NK-92 (cell line): Measurements from ENCODE around the gene ANKAR.
"Not testable (repeated sequence)": the region's sequence is repeated elsewhere in the genome, so short reads cannot be mapped to it uniquely, and the experiment has no call there.

Experiments used
- DNase-seq: peaks from one replicate; lab custom pipeline; 2025; ENCODE audit not compliant: unreplicated experiment; lab: John Stamatoyannopoulos, UW

The ANKAR gene

GRCh38 chr2:189659734-189660133 lies 14.7 kb upstream of the ANKAR start:
- no peak for DNase-seq

DNA sequence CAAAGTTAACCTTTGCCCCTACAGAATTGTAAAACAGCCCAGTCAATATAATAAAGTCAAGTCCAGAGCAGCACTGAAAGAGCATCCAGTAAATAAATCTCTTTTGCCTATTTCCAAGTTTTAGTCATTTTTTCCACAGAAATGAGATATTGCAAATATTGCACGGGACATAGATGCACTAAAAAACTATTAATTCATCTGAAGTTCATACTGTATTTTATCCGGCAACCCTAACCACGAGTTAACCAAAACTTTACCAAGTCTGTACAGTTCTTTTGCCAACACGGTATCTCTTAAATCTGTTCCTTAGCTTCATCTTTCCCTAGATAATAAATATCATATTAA lies 13.7 kb upstream of the ANKAR start:
- no peak for DNase-seq

DNA sequence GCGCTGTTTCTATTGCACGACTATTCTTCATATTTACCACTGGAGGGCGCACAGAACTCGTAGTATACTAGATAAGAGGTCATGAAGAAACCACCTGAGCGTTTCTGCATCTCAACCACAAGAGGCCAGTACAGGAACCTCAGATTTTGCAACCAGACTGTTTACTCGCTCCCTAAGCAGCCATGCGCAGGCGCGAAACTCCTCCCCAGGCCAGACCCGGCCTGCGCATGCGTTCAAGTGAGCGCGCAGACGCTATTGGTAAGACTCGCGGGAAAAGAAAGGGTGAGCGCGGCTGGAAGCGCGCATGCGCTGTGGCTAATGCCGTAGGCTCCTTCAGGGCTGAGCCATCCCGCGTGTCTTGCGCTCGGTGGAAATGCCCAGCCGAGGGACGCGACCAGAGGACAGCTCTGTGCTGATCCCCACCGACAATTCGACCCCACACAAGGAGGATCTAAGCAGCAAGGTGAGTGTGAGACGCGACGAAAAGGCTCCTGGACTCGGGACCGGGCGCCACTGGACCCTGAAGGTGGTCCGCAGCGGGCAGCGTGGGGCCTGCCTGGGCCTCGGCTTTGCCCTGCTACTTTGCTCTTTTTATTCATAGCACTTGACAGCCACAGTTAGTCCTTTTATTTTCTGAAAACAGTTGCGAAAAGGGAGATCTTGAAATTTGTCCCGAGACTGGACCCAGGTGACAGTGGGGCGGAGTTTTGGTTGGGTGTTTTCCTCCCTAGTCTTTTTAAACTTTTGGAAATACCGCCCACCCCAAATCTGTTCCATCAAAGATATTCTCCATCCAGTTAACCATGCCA lies 13.1 kb upstream of the ANKAR start, which contains the start of gene ASNSD1:
Gene ASNSD1, plus strand, starts transcription at position 312 of the 809 bp plus-strand sequence. CDS start 4,674 bp downstream, outside the sequence.
- peak; percentile 94 for DNase-seq

DNA sequence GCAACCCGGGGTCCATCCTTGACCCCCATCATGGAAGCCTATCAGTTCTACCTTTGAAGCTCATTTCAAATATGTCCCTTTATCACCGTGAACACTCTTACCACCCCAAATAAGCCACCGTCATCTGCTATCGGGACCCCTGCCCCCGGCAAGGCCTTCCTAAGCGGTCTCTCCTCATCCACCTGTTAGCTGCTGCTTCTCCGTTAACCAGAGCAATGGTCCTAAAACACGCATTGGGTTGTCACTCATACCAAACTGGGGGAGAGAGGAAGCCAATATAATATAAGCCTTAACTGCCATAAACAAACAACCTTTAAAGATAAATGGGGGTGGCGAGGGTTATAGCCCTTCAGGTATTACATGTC lies 12.5 kb upstream of the ANKAR start:
- no peak for DNase-seq

DNA sequence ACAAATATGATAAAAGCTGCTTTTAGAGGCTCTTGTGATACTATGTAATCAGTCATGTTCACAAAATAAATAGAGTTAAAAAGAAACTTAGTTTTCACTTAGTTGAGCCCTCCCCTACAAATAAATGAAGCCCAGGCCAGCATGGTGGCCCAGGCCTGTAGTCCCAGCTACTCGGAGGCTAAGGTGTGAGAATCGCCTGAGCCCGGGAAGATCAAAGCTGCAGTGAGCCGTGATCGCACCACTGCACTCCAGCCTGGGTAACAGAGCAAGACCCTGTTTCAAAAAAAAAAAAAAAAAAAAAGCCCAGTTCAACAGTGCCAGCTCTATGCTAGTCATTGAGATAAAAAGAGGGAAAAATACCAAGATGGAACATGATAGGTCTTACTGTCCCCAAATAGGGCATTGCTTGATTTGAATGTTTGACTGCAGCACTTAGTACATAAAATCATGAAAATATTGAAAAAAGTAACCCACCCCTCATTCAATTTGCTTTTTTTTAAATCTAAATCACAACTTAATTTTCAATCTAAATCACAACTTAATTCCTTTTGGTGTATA lies 11.7 kb upstream of the ANKAR start:
- DNase-seq: no peak

DNA sequence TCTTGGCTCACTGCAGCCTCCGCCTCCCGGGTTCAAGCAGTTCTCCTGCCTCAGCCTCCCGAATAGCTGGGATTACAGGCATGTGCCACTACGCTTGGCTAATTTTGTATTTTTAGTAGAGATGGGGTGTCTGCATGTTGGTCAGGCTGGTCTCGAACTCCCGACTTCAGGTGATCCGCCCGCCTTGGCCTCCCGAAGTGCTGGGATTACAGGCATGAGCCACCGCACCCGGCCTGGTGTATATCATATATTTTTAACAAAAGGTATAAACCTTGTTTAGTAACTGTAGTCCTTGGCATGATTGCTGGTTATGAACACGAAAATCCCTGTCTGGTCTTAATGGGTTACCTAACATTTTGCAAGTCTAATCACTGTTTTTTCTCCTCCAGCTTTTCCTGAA lies 11.2 kb upstream of the ANKAR start:
- DNase-seq: not testable (repeated sequence)

DNA sequence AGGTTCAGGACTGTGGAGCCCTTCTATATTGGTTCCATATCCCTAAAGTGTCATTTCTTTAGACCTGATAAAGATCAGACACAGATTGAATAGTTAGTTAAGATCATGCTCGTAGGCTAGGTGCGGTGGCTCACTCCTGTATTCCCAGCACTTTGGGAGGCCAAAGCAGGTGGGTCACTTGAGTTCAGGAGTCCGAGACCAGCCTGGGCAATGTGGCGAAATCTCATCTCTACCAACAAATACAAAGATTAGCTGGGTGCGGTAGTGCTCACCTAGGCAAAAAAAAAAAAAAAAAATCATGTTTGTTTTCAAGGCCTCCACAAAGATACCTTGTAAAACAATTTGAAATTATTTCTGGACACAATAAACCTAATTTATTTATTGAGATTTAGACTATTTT lies 4.6 kb upstream of the ANKAR start:
- no peak for DNase-seq

GRCh38 chr2:189673661-189674373 lies 653 bp upstream of the ANKAR start:
- no peak for DNase-seq

GRCh38 chr2:189676471-189676870 lies 2.0 kb downstream of the ANKAR start:
- DNase-seq: no peak

- no peak for DNase-seq
Observed at GRCh38 chr2:189679226-189679625, 4.8 kb downstream of the ANKAR start.

DNA sequence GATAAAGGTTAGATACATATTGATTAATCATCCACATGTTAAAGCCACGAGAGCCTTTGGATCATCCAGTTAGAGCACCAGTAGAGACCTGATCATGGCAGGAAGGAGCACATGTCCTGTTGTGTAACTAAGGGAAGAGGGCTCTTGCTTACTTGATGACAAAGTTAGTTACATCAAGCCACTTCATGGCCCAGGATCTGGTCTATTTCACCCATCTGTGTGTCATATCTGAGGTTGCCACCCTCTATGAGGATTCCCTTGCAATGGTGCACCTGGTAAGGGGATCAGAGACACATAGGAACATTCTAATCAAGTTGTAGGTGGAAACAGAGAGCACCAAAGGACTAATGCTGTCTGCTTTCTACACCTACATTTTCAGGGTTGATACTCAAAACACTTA lies 6.7 kb downstream of the ANKAR start:
- DNase-seq: no peak

DNA sequence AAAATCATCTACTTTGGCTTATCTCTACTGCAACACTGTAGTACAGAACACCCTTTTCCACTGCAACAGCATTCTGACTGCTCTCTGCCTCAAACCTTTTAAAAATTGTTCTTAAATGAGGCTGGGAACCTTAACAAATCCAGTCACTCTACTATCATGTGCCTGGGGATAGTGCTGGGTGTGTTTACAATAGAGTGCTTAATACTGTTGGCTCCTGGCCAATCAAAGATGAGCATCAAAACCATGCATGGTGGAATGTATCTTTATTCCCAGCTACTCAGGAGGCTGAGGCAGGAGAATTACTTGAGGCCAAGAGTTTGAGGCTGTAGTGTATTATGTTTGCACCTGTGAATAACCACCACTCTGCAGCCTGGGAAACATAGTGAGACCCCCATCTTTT lies 7.4 kb downstream of the ANKAR start:
- no peak for DNase-seq

GRCh38 chr2:189683348-189683747 lies 8.9 kb downstream of the ANKAR start:
- DNase-seq: no peak

GRCh38 chr2:189684811-189685210 lies 10.3 kb downstream of the ANKAR start:
- no peak for DNase-seq

DNA sequence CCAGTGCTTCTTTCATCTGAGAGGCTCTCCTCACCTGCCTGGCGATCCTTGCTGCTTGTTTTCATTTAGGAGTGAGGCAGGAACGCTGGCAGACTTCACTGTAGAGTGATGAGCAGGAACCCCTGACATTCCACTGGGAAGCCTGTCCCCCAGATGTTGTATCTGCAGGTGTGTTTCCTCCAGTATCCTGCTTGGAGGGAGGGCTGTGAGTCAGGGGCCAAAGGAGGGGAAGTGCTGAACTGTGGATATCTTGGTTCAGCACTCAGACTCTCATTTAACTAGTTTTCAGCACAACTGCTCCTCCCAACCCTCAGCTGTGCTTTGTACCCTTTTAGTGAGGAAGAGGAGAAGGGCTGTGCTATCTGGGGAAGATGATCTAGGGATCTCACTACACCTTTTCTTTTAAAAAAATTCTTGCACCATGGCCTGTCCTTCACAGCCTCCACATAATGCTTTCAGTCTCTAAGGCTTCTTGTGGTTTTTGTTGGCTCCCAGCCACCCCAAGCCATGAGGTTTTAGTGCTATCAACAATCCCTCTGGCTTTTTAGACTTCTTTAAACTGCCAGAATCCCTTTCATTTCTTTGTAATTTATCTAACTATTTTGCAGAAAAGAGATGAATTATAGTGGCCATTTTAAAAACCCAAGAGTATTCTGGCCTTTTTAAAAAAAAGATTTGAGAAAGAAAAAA lies 11.2 kb downstream of the ANKAR start:
- DNase-seq: no peak

- DNase-seq: not testable (repeated sequence)
Observed at GRCh38 chr2:189687796-189688195, 13.3 kb downstream of the ANKAR start.

DNA sequence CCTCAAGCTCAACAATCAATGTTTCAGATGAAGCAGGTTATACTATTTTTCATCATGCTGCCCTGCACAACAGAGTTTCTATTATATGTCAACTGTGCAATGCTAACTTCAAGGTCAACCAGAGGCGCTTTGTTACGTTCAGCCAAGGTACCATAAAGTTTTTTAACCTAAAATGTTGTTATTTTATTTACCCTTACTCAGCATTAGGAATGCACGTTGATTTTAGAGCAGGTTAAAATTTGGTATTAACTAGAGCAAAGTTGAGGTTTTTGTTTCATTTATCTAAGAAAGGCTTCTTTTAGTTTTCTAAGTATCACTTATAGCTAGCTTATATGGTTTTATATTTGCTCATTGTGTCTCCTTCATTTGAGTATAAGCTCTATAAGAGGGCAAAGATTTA lies 21.8 kb downstream of the ANKAR start:
- no peak for DNase-seq

DNA sequence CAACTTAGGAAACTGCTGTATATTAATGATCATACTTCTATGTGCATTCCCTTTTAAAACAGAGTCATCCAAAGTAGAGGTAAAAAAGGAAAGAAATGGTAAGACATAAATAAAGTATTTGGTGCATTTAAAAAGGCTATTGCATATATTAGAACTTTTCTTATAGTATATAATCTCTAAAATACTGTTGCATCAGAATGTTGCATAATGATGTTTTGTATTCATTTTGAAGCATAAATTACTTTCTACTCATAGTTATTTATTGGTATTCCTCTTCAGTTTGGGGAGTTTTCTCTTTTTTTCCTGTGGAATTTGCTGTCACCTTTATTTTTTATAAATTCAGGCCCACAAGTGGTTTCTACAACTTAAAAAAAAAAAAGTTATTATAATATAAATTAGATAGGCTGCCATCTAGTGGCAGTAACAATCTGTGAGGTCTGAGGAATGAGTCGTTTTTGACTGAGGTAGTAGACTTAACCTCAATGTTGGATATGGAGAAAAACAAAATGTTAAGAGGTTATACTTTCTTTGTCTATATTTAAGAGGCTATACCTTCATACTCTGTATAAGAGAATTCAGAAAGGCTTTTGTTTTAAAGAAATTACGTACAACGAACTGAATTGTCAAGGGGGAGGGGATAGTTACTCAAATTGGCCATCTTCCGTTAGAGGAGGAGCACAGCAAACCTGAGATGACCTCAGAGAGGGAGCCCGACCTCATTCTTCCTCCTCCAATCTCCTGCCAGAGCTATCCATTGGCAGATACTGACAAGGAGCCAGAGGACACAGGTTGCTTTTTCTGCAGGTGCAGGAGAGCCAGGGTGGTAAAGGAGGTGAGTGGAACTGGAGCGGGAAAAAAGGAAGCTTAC lies 23.8 kb downstream of the ANKAR start:
- DNase-seq: no peak

- DNase-seq: no peak
Observed at GRCh38 chr2:189700681-189701080, 26.2 kb downstream of the ANKAR start.

DNA sequence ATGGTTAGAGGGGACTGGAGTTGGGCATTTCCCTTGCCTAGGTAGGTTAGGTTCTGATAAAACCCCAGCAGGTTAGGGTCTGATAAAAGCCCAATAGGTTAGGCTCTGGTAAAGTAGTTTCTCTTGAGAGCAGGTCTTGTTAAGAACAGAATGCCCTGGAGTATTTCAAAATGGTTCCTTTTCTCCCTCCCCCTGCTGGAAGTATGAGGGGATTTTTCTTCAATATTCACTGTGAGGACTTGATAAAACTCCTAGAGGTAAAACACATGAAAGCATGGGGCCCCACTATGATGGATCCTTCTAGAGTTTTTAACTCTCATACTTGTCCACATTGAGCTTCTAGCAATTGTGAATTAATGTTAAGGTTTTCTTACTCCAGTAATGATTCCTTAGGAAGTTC lies 27.6 kb downstream of the ANKAR start:
- DNase-seq: no peak
